IPS-NIHi7 (cell line): ENCODE results near the gene BCAP31.
A peak's percentile ranks its signal among the peaks of the same experiment; 100 is the strongest.

Experiments used
- DNase-seq: peaks from one replicate; pipeline ENCODE4 v3.0.0; 2012; ENCODE audit warnings: mixed read lengths; ENCODE audit errors: extremely low spot score

Gene BCAP31

DNA sequence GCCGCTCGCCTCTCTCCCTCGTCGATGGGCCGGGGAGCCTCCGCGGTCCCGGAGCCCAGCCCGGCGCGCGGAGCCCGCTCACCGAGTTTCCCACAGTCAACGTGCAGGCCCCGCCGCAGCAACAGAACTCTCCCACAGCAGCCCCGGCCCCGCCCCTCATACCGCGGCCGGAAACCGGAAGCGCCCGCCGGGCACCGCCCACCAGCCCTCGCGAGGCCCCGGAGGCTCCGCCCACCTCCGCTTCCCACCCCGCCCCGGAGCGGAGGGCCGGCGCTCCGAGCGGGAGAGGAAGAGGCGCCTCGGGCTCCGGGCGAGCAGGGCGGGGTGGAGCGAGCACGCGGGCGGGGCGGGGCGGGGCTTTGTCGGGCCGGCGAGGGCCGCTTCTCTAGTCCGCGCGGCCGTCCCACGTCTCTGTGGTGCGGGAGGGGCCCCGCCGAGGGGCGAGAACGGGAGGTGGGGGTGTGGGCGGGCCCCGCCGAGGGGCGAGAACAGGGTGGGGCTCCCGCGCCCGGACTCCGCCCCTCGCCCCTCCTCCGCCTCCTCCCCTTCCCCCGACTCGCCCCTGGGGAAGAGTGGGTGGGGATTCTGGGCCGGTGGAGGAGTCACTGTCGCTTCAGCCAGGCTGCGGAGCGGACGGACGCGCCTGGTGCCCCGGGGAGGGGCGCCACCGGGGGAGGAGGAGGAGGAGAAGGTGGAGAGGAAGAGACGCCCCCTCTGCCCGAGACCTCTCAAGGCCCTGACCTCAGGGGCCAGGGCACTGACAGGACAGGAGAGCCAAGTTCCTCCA, at the start of gene BCAP31, which contains the start of gene ABCD1:
TSS of gene BCAP31 (minus strand) at position 136 of the 787 bp plus-strand sequence. CDS start 1,143 bp downstream, outside the sequence.
TSS of gene ABCD1 (plus strand) at position 605 of the 787 bp plus-strand sequence. CDS start 411 bp downstream, outside the sequence.
- peak; percentile 84 for DNase-seq

DNA sequence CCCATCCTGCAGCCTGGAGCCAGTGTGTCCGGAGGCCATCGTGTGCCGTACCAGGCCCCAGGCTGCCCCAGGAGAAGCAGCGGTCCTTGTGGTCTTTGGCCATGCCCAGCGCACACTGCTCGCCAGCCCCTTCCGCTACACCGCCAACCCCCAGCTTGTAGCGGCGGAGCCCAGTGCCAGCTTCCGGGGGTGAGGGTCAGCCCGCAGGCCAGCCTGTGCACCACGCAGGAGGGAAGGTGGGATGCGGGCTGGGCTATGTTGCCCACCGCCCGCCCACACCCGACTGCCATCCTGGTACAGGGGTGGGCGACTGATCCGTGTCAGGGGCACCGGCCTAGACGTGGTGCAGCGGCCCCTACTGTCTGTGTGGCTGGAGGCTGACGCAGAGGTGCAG, 49.0 kb upstream of the BCAP31 start:
- DNase-seq, result no peak

DNA sequence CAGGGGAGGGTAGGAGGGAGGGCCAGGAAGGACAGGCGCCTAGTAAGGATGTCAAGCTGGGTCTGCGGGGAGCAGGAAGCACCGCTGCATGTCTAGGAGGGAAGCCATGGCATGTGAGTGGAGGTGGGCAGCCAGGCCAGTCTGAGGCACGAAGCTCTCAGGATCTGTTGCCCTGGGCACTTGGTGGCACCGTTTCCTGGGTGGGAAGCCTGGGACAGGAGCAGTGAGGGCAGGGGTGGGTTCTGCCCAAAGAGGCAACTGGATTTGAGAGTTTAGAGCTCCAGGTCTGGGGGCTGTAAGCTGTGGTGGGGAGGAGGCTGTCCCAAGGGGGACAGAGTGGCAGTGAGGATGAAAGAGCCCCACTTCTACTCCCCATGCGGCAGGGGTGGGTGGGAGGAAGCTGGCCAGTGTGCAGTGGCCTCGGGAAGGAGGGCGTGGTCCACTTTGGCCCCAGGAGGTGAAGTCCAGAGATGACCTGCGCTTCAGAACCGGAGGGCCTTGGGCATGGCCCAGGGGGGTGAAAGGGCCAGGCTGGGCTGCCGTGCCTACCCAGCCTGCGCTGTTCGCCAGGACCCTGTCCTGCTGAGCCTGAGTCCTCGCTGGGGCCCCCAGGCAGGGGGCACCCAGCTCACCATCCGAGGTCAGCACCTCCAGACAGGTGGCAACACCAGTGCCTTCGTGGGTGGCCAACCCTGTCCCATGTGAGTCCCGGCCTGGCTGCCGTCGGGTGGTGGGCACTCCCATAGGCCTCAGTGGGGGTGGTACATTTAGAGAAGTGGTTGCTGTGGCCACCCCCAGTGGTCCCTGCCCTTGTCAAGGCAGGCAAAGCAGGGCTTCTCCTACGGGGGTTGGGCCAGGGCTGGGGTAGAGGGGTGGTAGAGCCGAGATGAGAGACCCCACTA, 48.4 kb upstream of the BCAP31 start:
- no peak for DNase-seq

DNA sequence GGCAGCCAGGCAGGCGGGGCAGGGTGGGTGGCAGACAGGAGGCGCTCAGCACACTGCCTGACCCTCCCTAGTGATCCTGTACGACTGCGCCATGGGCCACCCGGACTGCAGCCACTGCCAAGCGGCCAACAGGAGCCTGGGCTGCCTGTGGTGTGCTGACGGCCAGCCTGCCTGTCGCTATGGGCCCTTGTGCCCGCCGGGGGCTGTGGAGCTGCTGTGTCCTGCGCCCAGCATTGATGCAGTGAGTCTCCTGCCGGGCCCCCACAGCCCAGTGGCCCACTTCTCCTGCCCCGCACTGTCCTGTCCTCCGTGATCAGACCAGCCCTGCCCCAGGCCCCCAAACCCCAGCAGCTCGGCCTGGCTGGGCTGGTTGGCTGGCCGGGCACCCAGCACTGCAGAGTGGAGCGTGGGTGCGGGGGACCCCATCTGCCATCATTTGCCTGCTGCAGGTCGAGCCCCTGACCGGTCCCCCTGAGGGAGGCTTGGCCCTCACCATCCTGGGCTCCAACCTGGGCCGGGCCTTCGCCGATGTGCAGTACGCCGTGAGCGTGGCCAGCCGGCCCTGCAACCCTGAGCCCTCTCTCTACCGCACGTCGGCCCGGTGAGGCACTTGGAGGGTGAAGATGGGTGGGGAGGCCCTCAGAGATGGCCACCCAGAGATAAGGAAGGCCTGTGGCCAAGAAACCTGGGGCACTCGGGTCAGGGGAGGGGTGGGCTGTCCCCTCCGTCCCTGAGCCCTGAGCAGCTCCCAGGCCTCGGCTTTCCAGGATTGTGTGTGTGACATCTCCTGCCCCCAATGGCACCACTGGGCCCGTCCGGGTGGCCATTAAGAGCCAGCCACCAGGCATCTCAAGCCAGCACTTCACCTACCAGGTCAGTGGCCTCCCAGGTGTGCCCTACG, 47.5 kb upstream of the BCAP31 start:
- DNase-seq, result no peak

DNA sequence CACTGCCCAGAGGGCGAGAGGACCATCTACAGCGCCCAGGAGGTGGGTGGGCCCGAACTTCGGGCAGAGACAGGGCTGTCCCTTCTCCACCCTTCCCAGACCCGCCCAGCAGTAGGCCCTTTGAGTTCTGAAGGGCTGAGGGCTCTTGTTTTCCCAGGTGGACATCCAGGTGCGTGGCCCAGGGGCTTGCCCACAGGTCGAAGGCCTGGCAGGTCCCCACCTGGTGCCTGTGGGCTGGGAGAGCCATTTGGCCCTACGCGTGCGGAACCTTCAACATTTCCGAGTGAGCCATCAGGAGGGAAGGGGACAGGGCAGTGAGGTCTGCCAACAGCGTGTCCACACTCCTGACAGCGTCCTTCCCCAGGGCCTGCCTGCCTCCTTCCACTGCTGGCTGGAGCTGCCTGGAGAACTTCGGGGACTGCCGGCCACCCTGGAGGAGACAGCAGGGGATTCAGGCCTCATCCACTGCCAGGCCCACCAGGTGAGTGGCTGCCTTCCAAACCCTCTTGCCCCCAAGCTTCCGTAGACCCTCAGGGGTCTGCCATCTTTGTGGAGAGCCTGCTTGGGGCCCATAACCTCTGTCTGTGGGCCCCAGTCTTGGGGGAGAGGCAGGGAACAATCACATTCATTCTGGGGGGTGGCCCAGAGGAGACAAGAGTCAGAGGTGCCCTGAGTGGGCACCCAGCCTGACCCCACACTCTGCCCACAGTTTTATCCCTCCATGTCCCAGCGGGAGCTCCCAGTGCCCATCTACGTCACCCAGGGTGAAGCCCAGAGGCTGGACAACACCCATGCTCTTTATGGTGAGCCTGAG, 46.6 kb upstream of the BCAP31 start:
- DNase-seq, result no peak

DNA sequence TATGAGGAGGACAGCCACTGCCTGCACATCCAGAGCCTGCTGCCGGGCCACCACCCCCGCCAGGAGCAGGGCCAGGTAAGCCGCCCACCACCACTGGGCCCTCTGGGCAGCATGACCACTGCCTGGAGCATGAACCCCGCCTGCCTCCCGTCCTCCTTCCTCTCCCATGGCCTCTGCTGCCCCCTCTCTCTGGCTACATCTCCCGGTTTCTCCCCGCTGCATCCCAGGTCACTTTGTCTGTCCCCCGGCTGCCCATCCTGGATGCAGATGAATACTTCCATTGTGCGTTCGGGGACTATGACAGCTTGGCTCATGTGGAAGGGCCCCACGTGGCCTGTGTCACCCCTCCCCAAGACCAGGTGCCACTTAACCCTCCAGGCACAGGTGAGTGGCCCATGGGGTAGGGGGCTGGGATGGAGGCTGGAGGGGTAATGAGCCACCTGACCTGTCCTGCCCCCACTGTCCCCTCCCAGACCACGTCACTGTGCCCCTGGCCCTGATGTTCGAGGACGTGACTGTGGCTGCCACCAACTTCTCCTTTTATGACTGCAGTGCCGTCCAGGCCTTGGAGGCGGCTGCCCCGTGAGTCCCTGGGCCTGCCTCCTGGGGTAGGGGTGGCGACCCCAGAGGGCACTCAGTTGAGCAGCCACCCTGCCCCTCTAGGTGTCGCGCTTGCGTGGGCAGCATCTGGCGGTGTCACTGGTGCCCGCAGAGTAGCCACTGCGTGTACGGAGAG, 45.8 kb upstream of the BCAP31 start:
- no peak for DNase-seq

DNA sequence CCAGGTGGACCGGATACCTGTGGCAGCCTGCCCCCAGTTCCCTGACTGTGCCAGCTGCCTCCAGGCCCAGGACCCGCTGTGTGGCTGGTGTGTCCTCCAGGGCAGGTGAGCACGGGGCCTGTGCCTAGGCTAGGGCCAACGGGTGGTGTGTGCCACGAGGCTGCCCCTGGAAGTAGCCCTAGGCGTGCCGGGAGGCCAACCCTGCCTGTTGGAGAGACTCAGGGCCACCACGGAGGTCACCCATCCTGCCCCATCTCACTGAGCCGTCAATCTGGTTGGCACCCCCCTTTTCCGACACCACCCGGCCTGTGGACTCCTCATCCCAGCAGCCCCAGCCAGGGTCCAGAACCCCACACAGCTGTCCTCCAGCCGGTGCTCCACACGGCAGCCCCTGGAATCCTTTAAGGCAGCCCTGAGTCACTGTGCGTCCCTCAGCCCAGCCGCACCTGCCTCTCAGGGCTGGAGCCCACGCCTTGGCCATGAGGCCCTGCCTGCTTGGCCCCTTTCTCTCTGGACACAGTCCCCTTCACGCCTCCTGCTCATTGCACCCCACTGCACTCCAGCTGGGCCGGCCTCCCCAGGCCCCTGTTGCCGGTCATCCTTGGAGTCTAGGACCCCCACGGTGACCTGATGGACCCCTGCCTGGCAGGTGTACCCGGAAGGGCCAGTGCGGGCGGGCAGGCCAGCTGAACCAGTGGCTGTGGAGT, 45.1 kb upstream of the BCAP31 start:
- no peak for DNase-seq

DNA sequence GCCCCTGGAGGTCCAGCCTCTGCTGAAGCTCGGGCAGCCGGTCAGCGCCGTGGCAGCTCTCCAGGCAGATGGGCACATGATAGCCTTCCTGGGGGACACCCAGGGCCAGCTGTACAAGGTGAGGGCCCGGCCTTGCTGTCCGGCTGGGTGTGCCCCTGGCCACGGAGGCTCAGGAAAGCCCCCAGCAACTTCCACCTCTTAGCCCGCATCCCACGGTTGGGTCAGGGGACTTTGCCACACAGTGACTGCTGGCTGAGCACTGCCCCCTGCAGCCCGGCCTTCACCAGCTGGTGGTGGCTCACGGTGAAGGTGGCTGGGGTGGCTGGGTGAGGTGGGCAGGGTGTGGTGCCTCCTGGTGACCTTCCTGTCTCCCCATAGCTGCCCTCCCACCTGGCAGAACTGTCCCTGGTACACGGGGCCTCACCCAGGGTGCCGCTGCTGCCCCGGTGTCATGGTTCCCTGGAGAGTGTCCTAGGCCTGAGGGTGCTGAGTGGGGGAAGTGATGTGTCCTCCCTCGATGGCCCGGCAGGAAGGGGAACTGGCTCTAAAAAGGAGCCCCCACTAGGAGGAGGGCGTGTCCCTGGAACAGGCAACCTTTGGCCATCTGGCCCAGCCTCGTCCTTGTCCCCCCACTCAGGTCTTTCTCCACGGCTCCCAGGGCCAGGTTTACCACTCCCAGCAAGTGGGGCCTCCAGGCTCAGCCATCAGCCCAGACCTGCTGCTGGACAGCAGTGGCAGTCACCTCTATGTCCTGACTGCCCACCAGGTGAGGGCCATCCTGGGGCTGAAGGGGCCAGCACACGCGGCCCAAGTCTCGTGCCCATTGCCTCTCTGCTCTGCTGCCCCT, 44.3 kb upstream of the BCAP31 start:
- DNase-seq, result no peak

DNA sequence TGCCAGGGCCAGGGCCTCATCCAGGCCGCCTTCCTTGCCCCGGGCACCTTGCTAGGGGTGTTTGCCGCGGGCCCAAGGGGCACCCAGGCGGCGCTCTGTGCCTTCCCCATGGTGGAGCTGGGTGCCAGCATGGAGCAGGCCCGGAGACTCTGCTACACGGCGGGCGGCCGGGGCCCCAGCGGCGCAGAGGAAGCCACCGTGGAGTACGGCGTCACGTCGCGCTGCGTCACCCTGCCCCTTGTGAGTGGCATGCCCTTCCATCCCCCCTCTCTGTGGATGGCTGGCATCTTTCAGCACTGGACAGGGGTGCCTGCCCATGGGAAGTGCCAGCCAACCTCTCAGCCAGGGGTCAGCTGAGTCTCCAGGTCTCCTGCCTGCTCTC, 43.5 kb upstream of the BCAP31 start:
- no peak for DNase-seq

DNA sequence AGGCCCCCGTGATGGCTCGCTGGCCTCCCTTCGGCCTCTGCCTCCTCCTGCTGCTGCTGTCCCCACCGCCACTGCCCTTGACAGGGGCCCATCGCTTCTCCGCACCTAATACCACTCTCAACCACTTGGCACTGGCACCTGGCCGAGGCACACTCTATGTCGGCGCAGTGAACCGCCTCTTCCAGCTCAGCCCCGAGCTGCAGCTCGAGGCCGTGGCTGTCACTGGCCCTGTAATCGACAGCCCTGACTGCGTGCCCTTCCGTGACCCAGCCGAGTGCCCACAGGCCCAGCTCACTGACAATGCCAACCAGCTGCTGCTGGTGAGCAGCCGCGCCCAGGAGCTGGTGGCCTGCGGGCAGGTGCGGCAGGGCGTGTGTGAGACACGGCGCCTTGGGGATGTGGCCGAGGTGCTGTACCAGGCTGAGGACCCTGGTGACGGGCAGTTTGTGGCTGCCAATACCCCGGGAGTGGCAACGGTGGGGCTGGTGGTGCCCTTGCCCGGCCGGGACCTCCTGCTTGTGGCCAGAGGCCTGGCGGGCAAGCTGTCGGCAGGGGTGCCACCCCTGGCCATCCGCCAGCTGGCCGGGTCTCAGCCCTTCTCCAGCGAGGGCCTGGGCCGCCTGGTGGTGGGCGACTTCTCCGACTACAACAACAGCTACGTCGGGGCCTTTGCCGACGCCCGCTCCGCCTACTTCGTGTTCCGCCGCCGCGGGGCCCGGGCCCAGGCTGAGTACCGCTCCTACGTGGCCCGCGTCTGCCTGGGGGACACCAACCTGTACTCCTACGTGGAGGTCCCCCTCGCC, 42.9 kb upstream of the BCAP31 start:
- no peak for DNase-seq

DNA sequence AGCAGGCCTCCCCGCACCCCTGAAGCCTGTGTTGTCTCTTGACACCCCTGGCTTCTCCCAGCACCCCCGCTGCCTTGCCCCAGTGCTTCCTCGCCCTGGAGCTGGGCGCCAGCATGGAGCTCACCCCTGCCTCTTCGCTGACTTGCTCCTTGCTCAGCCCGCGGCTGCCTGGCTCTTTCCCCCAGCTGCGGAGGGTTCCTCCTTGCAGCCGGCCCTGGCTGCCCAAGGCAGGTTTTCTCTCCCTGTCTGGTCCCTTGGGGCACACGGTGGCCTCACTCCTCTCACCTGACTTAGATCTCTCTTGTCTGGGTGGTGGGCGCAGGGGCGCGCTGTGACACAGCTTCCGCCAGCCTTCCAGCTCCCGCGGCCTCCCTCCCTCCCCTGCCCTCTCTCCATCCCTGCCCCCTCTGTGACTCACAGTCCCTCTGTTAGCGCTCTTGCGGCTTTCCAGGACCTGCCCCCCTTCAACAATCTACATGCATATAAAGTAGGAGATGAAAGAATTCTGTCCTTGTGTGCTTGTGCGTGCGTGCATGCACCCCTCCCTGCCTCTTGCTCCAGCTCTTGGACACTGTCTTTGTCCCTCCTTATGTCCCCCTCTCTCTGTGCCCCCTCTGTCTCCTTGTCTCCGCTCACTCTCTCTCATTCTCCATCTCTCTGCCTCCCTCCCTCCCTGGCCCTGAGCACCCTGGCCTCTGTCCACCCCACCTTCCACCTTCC, 42.1 kb upstream of the BCAP31 start:
- DNase-seq, result no peak

DNA sequence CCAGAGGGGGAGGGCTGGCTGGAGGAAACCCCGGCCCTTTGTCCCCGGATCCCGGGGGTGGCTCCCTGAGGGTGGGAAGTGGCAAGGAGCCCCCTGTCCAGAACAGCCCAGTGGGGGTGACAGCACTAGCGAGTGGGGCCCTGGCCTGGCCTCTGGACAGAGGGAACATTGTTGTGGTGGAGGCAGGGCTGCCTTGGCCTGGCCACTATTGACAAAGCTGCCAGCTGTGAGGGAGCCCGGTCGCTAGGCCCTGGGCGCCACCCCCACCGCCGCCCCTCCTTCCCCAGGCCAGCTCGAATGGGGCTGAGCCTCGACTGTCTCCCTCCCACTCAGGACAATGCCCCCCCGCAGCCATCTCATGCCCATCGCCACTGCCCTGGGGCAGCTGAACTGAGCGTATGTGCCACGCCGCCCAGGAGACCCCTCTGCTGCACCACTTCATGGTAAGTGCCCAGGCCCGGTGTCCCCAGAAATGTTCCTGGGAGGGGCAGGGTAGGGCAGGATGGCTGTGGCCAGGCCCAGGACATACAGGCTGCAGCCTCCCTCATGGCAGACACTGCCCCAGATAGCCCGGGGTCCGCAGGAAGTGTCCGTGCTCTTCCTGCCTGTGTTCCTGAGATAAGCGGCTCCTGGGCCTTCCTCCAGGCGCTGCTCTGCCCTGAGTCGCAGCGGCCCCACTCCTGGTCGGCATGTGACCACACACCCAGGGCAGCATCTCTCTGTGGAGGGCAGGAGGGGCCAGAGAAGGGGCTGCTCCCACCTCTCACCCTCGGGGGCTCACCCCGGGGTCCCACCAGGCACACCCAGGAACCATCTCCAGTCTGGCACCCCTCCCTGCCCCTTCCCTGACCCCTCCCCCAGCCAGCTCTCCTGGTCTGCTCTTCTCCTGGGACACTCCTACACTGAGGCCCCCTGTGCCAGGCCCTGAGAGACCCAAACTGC, 41.2 kb upstream of the BCAP31 start:
- no peak for DNase-seq

DNA sequence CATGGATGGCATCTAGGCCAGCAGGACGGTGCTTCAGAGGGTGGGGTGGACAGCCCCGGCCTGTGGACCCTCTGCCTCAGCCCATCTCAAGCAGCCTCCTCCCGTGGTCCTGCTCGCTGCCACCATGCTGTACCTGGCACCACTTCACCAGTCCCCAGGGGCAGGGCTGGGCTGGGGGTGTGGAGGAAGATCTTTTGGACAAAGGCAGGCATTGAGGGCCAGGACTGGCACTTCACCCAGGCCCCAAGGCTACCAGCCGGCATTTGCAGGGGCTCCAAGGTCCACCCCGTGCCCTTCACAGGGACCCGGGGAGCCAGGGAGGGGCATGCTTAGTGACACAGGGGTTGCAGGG, 40.6 kb upstream of the BCAP31 start:
- DNase-seq, result no peak

DNA sequence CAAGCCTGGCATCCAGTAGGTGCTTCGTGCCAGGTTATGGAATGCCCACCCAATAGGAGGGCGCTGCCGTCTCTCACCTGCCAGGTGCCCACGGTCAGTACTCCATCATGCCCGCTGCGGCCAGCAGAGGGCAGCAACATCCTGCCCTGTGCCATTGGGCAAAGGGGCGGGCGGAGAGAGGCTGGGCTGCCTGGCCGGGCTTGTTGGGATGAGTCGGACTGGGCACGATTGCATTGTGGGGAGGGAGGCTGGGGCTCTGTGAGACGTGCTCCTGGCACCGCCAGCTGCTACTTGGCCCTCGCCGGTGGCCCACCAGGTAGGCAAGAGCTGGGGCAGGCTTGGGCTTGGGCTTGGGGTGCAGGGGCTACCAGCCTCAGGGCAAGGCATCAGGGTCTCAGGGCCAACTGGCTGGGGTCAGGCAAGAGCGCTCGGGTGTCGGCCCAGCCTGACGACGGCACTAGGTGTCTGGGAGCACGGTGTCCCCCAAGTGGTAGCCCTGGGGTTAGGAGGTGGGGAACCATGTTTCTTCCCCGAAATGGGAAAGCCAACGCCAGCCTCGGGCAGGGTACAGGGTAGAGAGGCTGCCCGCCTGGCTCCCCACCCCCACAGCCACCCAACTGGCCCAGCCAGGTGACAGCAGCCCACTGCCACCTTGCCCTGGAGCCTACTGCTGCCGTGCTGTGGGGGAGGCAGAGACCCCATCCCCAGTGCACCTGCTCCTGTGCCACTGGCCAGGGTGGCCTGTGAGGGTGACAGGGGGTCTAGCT, 40.0 kb upstream of the BCAP31 start, which contains the start of gene PLXNB3:
TSS of gene PLXNB3 (plus strand) at position 261 of the 767 bp plus-strand sequence. CDS start 1,287 bp downstream, outside the sequence.
- peak; percentile 80 for DNase-seq

DNA sequence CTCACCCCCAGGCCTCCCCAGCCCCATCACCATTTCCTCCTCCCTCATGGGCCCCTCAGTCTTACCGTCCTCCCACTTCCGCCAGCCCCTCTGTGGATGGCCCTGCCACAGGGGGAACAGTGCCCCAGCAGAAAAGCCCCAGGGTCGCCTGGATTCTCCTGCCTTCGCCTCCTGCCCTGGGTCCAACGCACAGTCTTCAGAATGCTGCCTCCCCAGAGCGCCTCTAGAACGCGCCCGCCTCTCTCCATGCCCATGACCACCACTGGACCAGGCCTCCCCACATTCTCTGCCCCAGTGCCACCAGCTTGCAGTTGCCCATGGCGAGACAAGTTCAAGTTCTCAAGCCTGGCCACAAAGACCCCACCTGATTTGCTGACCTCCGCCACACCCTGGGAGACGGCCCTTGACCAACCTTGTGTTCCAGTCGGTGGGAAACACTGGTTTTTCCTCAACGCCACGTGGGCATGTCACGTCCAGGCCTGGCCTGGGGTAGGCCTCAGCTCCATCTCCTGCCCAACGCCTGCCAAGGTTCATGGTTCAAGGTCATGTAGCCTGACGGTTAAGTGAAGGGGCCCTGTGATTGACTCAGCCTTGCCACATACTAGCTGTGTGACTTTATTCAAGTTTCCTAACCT, 39.2 kb upstream of the BCAP31 start:
- no peak for DNase-seq
